Measurements from ENCODE around the gene CRELD1.

GRCh38 chr3:9915254-9916141 lies 18.1 kb upstream of the CRELD1 start:
- no peak for TF ChIP-seq CTCF (IDR thresholded peaks at IDR 0.05)
- TF ChIP-seq NRF1 (IDR thresholded peaks at IDR 0.05; ENCODE audit: low read depth, low read length): no peak
- TF ChIP-seq IRF3 (IDR thresholded peaks at IDR 0.05; ENCODE audit: low read depth, low read length): no peak
- no peak for TF ChIP-seq ZBTB33 (IDR thresholded peaks at IDR 0.05; ENCODE audit: borderline replicate concordance, low read depth)
- TF ChIP-seq TAF1 (IDR thresholded peaks at IDR 0.05; ENCODE audit: borderline replicate concordance, low read depth, low read length): 0 out of 2 replicates have a peak, but pooled peaks have one; percentile 24
- no peak for TF ChIP-seq EZH2phosphoT487 (IDR thresholded peaks at IDR 0.05; ENCODE audit: borderline replicate concordance, low read depth)
- TF ChIP-seq EP300 (IDR thresholded peaks at IDR 0.05; ENCODE audit: borderline replicate concordance in 1 of 2, low read depth in 1 of 2, low read length in 1 of 2): no peak
- TF ChIP-seq USF2 (IDR thresholded peaks at IDR 0.05; ENCODE audit: borderline replicate concordance, low read depth, low read length): no peak
- no peak for TF ChIP-seq POLR2AphosphoS5 (IDR thresholded peaks at IDR 0.05; ENCODE audit: low read depth, low read length)
- TF ChIP-seq USF1 (IDR thresholded peaks at IDR 0.05; ENCODE audit: borderline replicate concordance, low read depth): no peak
- no peak for TF ChIP-seq JUND (IDR thresholded peaks at IDR 0.05)
- TF ChIP-seq PBX3 (IDR thresholded peaks at IDR 0.05): no peak
- no peak for TF ChIP-seq FOXM1 (IDR thresholded peaks at IDR 0.05; ENCODE audit: low read depth)
- no peak for TF ChIP-seq RAD21 (IDR thresholded peaks at IDR 0.05; ENCODE audit: low read length)
